Measurements from ENCODE around the gene CPA3. TPM values are rescaled to one million over a fixed set of nuclear protein-coding genes. Genes with fewer than 3 reads are reported as not detected.

The CPA3 gene
- total RNA-seq, 2 experiments from 2014 or later = not detected

GRCh38 chr3:148825476-148825875 is 39.6 kb upstream of the CPA3 start:
- Histone ChIP-seq H3K36me3 (ENCODE audit: insufficient read depth, low read length) (no peaks in the 10 kb centered on the region), H3K9me3 (ENCODE audit: control insufficient read depth in 1 of 2, insufficient read depth in 1 of 2, low read length in 2 of 2) (peaks cover 0 to 5% of the 10 kb centered on the region in 2 experiments), H3K27me3 (ENCODE audit: control insufficient read depth in 1 of 2, insufficient read depth in 2 of 2, low read length in 2 of 2) (no peaks in the 10 kb centered on the region), H3K4me3 (ENCODE audit: low read length) (no peak overlapping the region), H3K4me1 (ENCODE audit: insufficient read depth, low read length) (no peaks in the 10 kb centered on the region), H3K27ac (ENCODE audit: low read depth in 1 of 2, low read length in 2 of 2) (no peak overlapping the region)
- ChIA-PET CTCF (no interaction called here), POLR2A (no interaction called here)
- H3K4me3 Mint-ChIP-seq = no peak overlapping the region
- H3K36me3 Mint-ChIP-seq (ENCODE audit: low read depth) = no peaks in the 10 kb centered on the region
- H3K4me1 Mint-ChIP-seq (ENCODE audit: low read depth) = no peaks in the 10 kb centered on the region
- peaks cover 17% of the 10 kb centered on the region for H3K27me3 Mint-ChIP-seq
- DNase-seq (no peak), ATAC-seq (ENCODE audit: poor library complexity) (no peak)
- TF ChIP-seq CTCF (IDR thresholded peaks at IDR 0.05) = no peak
- H3K9me3 Mint-ChIP-seq = peaks cover 3% of the 10 kb centered on the region
- intact Hi-C loops (cut with DNase I, micrococcal nuclease) = no loop called here
- no peak overlapping the region for H3K27ac Mint-ChIP-seq

DNA sequence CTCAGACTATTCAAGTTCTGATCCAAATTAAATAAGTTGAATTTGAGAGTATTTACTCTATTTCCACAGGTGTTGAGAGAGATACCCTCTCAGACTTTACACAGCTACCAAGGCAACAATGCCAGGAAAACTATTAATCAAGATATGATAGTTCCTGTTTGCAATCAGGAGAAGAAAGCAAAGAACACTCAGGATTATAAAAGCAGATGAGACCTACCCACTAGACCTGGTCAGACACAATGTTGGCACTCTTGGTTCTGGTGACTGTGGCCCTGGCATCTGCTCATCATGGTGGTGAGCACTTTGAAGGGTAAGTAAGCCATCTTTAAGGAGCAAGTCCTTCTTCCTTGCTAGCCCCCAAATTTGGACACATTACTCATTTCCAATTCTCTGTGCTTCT is 37.5 kb upstream of the CPA3 start, which contains the start of gene CPB1:
TSS of gene CPB1 (plus strand) at position 227 of the 400 bp plus-strand sequence. CDS start at position 240, 13 bp downstream.
- Histone ChIP-seq H3K9me3 (ENCODE audit: control insufficient read depth in 1 of 2, insufficient read depth in 1 of 2, low read length in 2 of 2) (no peaks in the 10 kb centered on the region), H3K36me3 (ENCODE audit: insufficient read depth, low read length) (no peaks in the 10 kb centered on the region), H3K27ac (ENCODE audit: low read depth in 1 of 2, low read length in 2 of 2) (no peak within 1 kb of the TSS), H3K4me1 (ENCODE audit: insufficient read depth, low read length) (no peaks in the 10 kb centered on the region), H3K4me3 (ENCODE audit: low read length) (no peak within 1 kb of the TSS), H3K27me3 (ENCODE audit: control insufficient read depth in 1 of 2, insufficient read depth in 2 of 2, low read length in 2 of 2) (no peaks in the 10 kb centered on the region)
- peaks cover 2% of the 10 kb centered on the region for H3K9me3 Mint-ChIP-seq
- H3K4me3 Mint-ChIP-seq = no peak within 1 kb of the TSS
- no peak for DNase-seq
- ATAC-seq (ENCODE audit: poor library complexity) = no peak
- POLR2A ChIA-PET = no interaction called here
- intact Hi-C loops (cut with DNase I, micrococcal nuclease) = no loop called here
- no peak for TF ChIP-seq CTCF (IDR thresholded peaks at IDR 0.05)
- no peaks in the 10 kb centered on the region for H3K36me3 Mint-ChIP-seq (ENCODE audit: low read depth)
- H3K4me1 Mint-ChIP-seq (ENCODE audit: low read depth) = no peaks in the 10 kb centered on the region
- CTCF ChIA-PET = no interaction called here
- H3K27me3 Mint-ChIP-seq = peaks cover 17% of the 10 kb centered on the region
- no peak within 1 kb of the TSS for H3K27ac Mint-ChIP-seq

DNA sequence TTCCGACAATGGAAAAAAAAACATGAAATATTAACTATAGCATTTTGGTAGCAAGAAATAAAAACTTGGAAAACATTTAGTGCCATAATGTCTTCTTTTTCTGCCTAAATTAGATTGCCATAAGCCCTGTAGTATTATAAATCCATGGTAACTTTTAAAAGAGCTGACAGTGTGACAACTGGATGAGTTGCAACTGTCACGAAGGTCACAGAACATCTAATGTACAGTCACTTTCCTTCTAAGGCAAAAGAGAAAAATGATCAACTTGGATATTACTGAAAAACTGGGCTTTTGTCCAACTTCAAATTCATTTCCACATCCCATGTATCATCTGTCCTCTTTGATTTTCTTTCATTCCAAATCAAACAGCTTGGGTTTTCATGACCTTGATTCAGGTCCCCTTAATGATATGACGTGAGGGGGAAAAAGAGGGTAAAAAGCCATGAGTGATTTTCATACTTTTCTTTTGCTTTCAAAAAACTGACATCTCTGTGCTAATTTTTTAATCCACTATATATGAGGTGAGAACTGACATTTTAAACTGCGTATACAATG is 36.9 kb upstream of the CPA3 start:
- DNase-seq = no peak
- Mint-ChIP-seq H3K27me3 (peaks cover 22% of the 10 kb centered on the region), H3K4me1 (ENCODE audit: low read depth) (no peaks in the 10 kb centered on the region), H3K9me3 (no peaks in the 10 kb centered on the region), H3K36me3 (ENCODE audit: low read depth) (no peaks in the 10 kb centered on the region), H3K27ac (no peak overlapping the region), H3K4me3 (no peak overlapping the region)
- POLR2A ChIA-PET = no interaction called here
- no peak for ATAC-seq (ENCODE audit: poor library complexity)
- intact Hi-C loops (cut with DNase I, micrococcal nuclease) = no loop called here
- H3K27me3 ChIP-seq (ENCODE audit: control insufficient read depth in 1 of 2, insufficient read depth in 2 of 2, low read length in 2 of 2) = peaks cover 0 to 2% of the 10 kb centered on the region in 2 experiments
- H3K27ac ChIP-seq (ENCODE audit: low read depth in 1 of 2, low read length in 2 of 2) = no peak overlapping the region
- no peaks in the 10 kb centered on the region for H3K36me3 ChIP-seq (ENCODE audit: insufficient read depth, low read length)
- CTCF ChIA-PET = no interaction called here
- TF ChIP-seq CTCF (IDR thresholded peaks at IDR 0.05) = no peak
- no peak overlapping the region for H3K4me3 ChIP-seq (ENCODE audit: low read length)
- no peaks in the 10 kb centered on the region for H3K9me3 ChIP-seq (ENCODE audit: control insufficient read depth in 1 of 2, insufficient read depth in 1 of 2, low read length in 2 of 2)
- no peaks in the 10 kb centered on the region for H3K4me1 ChIP-seq (ENCODE audit: insufficient read depth, low read length)
